K562 (cell line): ENCODE data around the gene PEF1. TPM values are rescaled to one million over a fixed set of nuclear protein-coding genes. Genes with fewer than 3 reads are reported as not detected.

ENCODE experiments used
- ATAC-seq: fragments of 200-7000 bp; cut with Tn5 transposase; 3 replicates; pipeline ENCODE4 v1.9.1; 2020; ENCODE audit warnings: moderate library complexity
- BruUV-seq: library from RNA; stranded (reverse); fragments of 400-500 nt; replicated peaks from 2 replicates; lab custom pipeline; 2021; lab: Mats Ljungman, UMichigan
- CTCF ChIA-PET: fragments of 300-600 bp; formaldehyde crosslinking; extraction: SDS; loops from one replicate; lab custom pipeline; 2021; ENCODE audit warnings: low intra/inter-chr PET ratio; lab: Yijun Ruan, JAX
- POLR2A ChIA-PET: fragments of 300-600, 350-650 bp; sonication (Branson Sonifier 250); formaldehyde crosslinking; extraction: SDS; loops from one replicate; lab custom pipeline; 2021; ENCODE audit warnings: antibody characterized with exemption, inconsistent platforms; lab: Yijun Ruan, JAX
- DNase-seq, 4 experiments: peaks; one replicate each; pipeline versions ENCODE4 v3.0.0 to v3.0.0-alpha.2; 2011 to 2018; ENCODE audit warnings: low spot score in 3 of 4, mixed read lengths in 3 of 4; ENCODE audit errors: extremely low read depth in 1 of 4
- FAIRE-seq: peaks from 2 replicates; lab custom pipeline; 2011; peaks lifted over from hg19 to GRCh38; lab: Jason Lieb, UNC
- H2AFZ ChIP-seq: 2 replicates; pipeline ENCODE4 v1.6.0; 2011; ENCODE audit warnings: low read depth, low read length, control low read depth, inconsistent platforms
- H3K27ac ChIP-seq: fragments of 200-600 bp; 3 replicates; pipeline ENCODE4 v1.8.0; 2011; ENCODE audit warnings: low read depth, mild to moderate bottlenecking, control low read depth, inconsistent platforms, low read length, moderate library complexity, mixed read lengths; ENCODE audit errors: extremely low read depth
- H3K27me3 ChIP-seq, 2 experiments: fragments of 300-600 bp in 1 of 2; 2 replicates in 1 of 2; 3 replicates in 1 of 2; pipeline versions ENCODE4 v1.6.0 to v1.8.0; 2011; ENCODE audit warnings: inconsistent platforms in 2 of 2, low read length in 2 of 2, mild to moderate bottlenecking in 1 of 2, mixed read lengths in 1 of 2, moderate library complexity in 1 of 2; ENCODE audit not compliant: control insufficient read depth in 2 of 2, insufficient read depth in 2 of 2
- H3K36me3 ChIP-seq: fragments of 300-600 bp; 3 replicates; pipeline ENCODE4 v1.8.0; 2011; ENCODE audit warnings: mild to moderate bottlenecking, low read length, inconsistent platforms; ENCODE audit not compliant: control insufficient read depth, insufficient read depth
- H3K4me1 ChIP-seq, 2 experiments: fragments of 200-600 bp in 1 of 2; replicated peaks in 1 of 2; 2 replicates in 1 of 2; 3 replicates in 1 of 2; pipeline versions ENCODE4 v1.5.1 to v1.8.0; 2011; ENCODE audit warnings: inconsistent platforms in 2 of 2, low read length in 2 of 2, mild to moderate bottlenecking in 1 of 2, mixed read lengths in 1 of 2, moderate library complexity in 1 of 2; ENCODE audit not compliant: control insufficient read depth in 2 of 2, insufficient read depth in 2 of 2
- H3K4me2 ChIP-seq: 2 replicates; pipeline ENCODE4 v1.6.1; 2011; ENCODE audit warnings: low read length, control low read depth, inconsistent platforms, mixed read lengths; ENCODE audit not compliant: insufficient read depth
- H3K4me3 ChIP-seq: fragments of 200-600 bp; sonication (generic), shearing (Covaris generic); 2 replicates; pipeline ENCODE4 v1.5.1; 2016; ENCODE audit warnings: control low read depth, inconsistent platforms
- H3K79me2 ChIP-seq: fragments of 200-600 bp; 3 replicates; pipeline ENCODE4 v1.8.0; 2011; ENCODE audit warnings: low read length, inconsistent platforms; ENCODE audit not compliant: control insufficient read depth, insufficient read depth
- H3K9ac ChIP-seq, 2 experiments: 2 replicates each; pipeline versions ENCODE4 v1.6.0 to v1.6.1; 2011; ENCODE audit warnings: low read depth in 2 of 2, low read length in 2 of 2, control low read depth in 1 of 2, inconsistent platforms in 1 of 2, mild to moderate bottlenecking in 1 of 2, mixed read lengths in 1 of 2; ENCODE audit not compliant: insufficient read depth in 1 of 2
- H3K9me1 ChIP-seq: one replicate; pipeline ENCODE4 v1.6.0; 2011; ENCODE audit warnings: inconsistent platforms, mild to moderate bottlenecking, low read length, moderate library complexity; ENCODE audit not compliant: control insufficient read depth, insufficient read depth
- H3K9me3 ChIP-seq: replicated peaks from 2 replicates; pipeline ENCODE4 v1.5.1; 2011; ENCODE audit warnings: low read depth, low read length, inconsistent platforms; ENCODE audit not compliant: control insufficient read depth, insufficient read depth
- H4K20me1 ChIP-seq: replicated peaks from 2 replicates; pipeline ENCODE4 v1.6.1; 2011; ENCODE audit warnings: low read length, inconsistent platforms, mixed read lengths; ENCODE audit not compliant: control insufficient read depth, insufficient read depth
- HNRNPUL1 ChIP-seq: fragments of 200-400 bp; formaldehyde crosslinking; IDR thresholded peaks from 2 replicates; pipeline ENCODE4 v1.6.1; 2017; ENCODE audit warnings: low read length
- IRF1 ChIP-seq: sonication (generic); formaldehyde crosslinking; IDR thresholded peaks from 2 replicates; pipeline ENCODE4 v1.8.0; 2022; ENCODE audit warnings: missing genetic modification reagents, mild to moderate bottlenecking, borderline replicate concordance
- PCBP2 ChIP-seq: fragments of 200-400 bp; formaldehyde crosslinking; IDR thresholded peaks from 2 replicates; pipeline ENCODE4 v1.6.1; 2018; ENCODE audit warnings: low read length, low read depth, mild to moderate bottlenecking, moderate library complexity; ENCODE audit not compliant: poor library complexity, severe bottlenecking
- STAG1 ChIP-seq: sonication (generic); formaldehyde crosslinking; IDR thresholded peaks from 2 replicates; pipeline ENCODE4 v1.5.0; 2020; ENCODE audit warnings: missing genetic modification reagents, borderline replicate concordance
- TFE3 ChIP-seq: fragments of 450-650 bp; formaldehyde crosslinking; IDR thresholded peaks from 2 replicates; pipeline ENCODE4 v1.4.0; 2020; ENCODE audit warnings: mild to moderate bottlenecking, mixed read lengths
- ZNF133 ChIP-seq: fragments of 250-450 bp; sonication (Bioruptor Pico); IDR thresholded peaks from 2 replicates; pipeline ENCODE4 v1.4.0; 2020; ENCODE audit warnings: mild to moderate bottlenecking
- ZNF668 ChIP-seq: fragments of 250-450 bp; sonication (Bioruptor Pico); IDR thresholded peaks from 2 replicates; pipeline ENCODE4 v1.8.0; 2022; ENCODE audit warnings: mild to moderate bottlenecking, inconsistent platforms
- WGBS: fragments of 100-300 bp; shearing (Covaris generic); methylation state at CpG from one replicate; pipeline ENCODE4 v1.1.6; 2016; ENCODE audit warnings: low coverage, mixed read lengths; ENCODE audit not compliant: insufficient coverage; ENCODE audit errors: missing lambda C conversion rate; 5-methylcytosine and 5-hydroxymethylcytosine counted together
- in situ Hi-C: fragments of 300-500 bp; cut with MboI; formaldehyde crosslinking; loops from 4 replicates; pipeline ENCODE4 v1.15.0; 2018; ENCODE audit warnings: inconsistent platforms, mixed read lengths
- intact Hi-C: fragments of 100-400 bp; cut with micrococcal nuclease; formaldehyde crosslinking; loops from 2 replicates; pipeline ENCODE4 v1.14.2; 2022
- polyA plus RNA-seq, 8 experiments: library from polyadenylated mRNA; depleted of rRNA in 4 of 8; stranded (reverse) in 5 of 8; unstranded in 3 of 8; fragments of >200 nt; fragmentation: Nextera tagmentation in 2 of 8; fragmentation: Illumina TruSeq in 1 of 8; extraction: Ambion mirVana in 2 of 8; extraction: Trizol in 1 of 8; gene quantifications; 2 replicates each; pipeline versions ENCODE4 v1.2.1 to v1.2.3, GENCODE V29; 2011 to 2014; ENCODE audit warnings: inconsistent platforms in 1 of 8, missing spikeins in 1 of 8
- total RNA-seq, 7 experiments: library from RNA; depleted of rRNA in 6 of 7; stranded (reverse); fragments of >200 nt in 6 of 7; fragmentation: Illumina TruSeq in 2 of 7; extraction: Trizol in 2 of 7; gene quantifications; 2 replicates each; pipeline versions ENCODE4 v1.2.1 to v1.2.3, GENCODE V29; 2011 to 2021; ENCODE audit warnings: low replicate concordance in 1 of 7
- TF ChIP-seq, protein P1 (sequence below): fragments of 250-450 bp; sonication (Bioruptor Pico); IDR thresholded peaks from 2 replicates; pipeline ENCODE4 v1.5.0; 2021; ENCODE audit warnings: mild to moderate bottlenecking, moderate library complexity

PEF1 gene
- total and polyA plus RNA-seq, 9 of the 15 experiments (the other 6 are each of a cell fraction or from before 2014, with no cell fraction given): 26.3 to 95.5 (median 61.9) TPM

GRCh38 chr1:31657020-31657804, 12.5 kb upstream of the PEF1 start:
- H3K4me3 ChIP-seq: no peak overlapping the region
- in situ Hi-C loops (no loop called here), intact Hi-C loops (no loop called here)
- no peak overlapping the region for H3K27ac ChIP-seq
- WGBS: under 1% methylated on average over 14 of the region's 14 CpGs
- POLR2A ChIA-PET: interaction anchor here (0.6 to 1.1 kb wide), 2 partner anchors 13 to 1456 kb away, joined by 3 to 4 read pairs; partner anchors contain the start of gene PEF1
- 0 out of 2 replicates have a peak, but pooled peaks have one; percentile 5 for TF ChIP-seq STAG1 (CRISPR knock-in tag)
- TF ChIP-seq ZNF133 (CRISPR knock-in tag): no peak
- TF ChIP-seq, protein P1, sequence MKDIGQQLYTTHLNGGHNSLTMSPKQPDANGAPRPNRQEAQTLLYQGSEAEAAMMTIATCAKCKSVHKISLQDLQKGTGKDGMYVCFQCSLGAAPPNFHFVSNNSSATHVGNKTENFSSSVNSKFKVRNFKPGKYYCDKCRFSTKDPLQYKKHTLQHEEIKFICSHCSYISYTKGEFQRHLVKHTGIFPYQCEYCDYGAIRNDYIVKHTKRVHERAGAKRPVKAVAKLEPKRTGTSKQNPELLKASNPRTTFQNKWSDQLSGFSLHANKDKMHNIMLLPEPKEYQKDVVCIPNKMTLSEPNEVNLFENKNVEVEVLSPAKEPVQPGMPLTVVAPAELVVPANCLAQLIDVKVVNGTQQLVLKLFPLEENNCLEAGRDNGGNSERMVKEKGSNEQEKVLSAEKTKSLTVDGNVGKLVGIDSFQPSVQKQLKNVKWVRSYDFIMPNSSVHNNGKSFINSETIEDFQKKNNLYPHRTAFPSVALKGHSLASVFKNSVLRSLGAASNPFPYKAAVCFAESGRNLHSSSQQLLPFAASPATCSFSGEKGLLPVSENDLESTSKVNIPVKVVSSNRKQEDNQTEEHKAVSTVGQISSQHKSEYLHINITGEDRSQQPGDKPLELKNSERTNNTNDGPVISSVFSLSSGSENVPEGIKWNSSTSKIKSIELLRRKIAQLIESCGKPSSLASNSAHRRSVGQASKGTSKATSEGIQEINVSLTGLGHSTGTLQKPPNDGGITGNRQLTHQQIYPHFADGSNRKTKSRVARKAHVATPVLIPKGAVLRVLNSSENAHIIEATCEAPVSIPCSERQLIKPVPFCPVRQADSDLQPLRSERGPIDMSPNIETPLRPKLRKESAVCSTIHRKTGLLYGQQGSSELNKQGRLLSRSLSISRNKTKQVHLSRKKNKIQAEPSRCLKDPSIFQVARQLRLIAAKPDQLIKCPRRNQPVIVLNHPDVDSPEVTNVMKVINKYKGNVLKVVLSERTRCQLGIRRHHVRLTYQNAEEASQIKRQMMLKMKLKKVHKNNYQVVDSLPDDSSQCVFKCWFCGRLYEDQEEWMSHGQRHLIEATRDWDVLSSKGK: no peak
- TF ChIP-seq PCBP2: no peak
- no peak for TF ChIP-seq ZNF668 (CRISPR knock-in tag)
- no peak for TF ChIP-seq HNRNPUL1
- TF ChIP-seq IRF1 (CRISPR knock-in tag): no peak
- no peak for TF ChIP-seq TFE3
- H3K9me1 ChIP-seq: no peaks in the 10 kb centered on the region
- BruUV-seq: no TSS peak
- H3K4me1 ChIP-seq: no peaks in the 10 kb centered on the region
- H3K79me2 ChIP-seq: no peaks in the 10 kb centered on the region
- FAIRE-seq: no peak
- H3K36me3 ChIP-seq: no peaks in the 10 kb centered on the region
- CTCF ChIA-PET: no interaction called here
- H3K9me3 ChIP-seq: no peaks in the 10 kb centered on the region
- no peak overlapping the region for H3K9ac ChIP-seq
- H2AFZ ChIP-seq: no peak overlapping the region
- H3K4me2 ChIP-seq: no peak overlapping the region
- ATAC-seq: no peak
- DNase-seq: no peak
- peaks cover 47 to 89% of the 10 kb centered on the region in 2 experiments; a peak in 4 of 5 replicates for H3K27me3 ChIP-seq
- peaks cover 15% of the 10 kb centered on the region; the same call in 1 of the 2 replicates for H4K20me1 ChIP-seq
